ENCODE measurements around the gene NOTCH4. TPM values are rescaled to one million over a fixed set of nuclear protein-coding genes. Genes with fewer than 3 reads are reported as not detected.
A peak's percentile ranks its signal among the peaks of the same experiment; 100 is the strongest.

Gene NOTCH4
- total RNA-seq, 1 donor from 2014 or later: 1.4 TPM

DNA sequence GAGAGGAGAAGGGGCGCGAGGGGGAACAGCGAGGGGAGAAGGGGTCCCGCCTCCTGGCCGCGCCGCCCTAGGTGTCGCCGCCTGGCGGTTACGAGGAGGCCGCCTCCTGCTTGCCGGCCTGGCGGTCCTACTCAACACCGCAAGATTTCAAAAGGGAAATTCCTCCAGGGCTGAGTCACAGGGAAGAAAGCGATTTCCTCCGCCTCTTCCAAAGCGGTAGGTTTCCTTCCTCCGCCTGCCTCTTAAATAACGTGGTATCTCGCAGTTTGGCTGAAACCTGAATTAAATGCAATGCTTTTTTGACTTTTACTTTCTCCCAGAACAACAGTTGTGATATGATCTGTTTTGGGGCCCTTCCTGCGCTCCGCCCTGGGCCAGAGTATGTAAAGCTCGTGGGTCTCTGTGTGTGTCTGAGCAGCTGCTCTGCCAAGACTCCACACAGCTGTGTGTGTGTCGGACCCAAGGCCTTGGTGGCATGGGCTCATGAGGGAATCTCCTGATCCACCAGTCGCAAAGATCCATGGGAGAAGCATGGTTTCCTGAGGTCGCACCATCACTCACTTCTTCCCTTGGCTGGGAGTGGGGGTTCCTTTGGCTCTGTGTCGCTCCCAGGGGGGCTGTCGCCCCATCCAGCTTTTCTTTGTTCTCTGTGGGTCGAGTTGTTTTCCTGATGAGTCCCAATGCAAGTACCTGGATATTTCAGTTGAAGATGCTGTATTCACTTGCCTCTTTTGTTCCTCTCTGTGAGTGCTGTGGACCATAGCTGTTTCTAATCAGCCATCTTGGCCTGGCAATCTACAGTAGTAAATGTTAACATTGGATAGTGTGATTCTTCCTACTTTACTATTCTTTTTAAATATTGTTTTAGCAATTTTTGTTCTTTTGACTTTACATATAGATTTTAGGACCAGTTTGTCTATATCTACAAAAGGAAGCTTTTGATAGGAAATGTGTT lies 31.6 kb upstream of the NOTCH4 start:
- no peak for DNase-seq (ENCODE audit: low spot score)
- peaks cover 24% of the 10 kb centered on the region for H3K27me3 Mint-ChIP-seq (ENCODE audit: low read depth)

DNA sequence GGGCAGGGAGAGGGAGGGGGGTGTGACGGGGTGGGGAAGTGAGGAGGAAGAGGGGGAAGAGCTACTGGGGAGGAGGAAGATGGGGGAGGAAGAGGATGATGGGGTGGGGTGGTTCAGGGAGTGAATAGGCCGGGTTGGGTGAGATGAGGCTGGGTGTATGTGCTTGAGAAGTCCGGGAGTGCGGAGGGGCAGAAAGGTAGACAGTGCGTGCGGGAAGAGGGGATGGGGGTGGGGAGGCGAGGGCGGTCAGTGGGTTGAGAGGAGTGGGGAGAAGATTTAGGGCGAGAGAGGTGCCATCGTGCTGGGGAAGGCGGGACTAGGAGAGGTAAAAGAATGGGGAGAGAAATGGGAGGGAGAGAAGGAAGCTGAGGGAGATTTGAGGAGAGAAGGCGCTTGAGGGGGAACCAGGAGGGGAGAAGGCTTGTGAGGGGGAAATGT lies 30.9 kb upstream of the NOTCH4 start:
- Mint-ChIP-seq H3K4me1 (ENCODE audit: low read depth) (peaks cover 6% of the 10 kb centered on the region), H3K36me3 (ENCODE audit: low read depth) (no peaks in the 10 kb centered on the region), H3K27me3 (ENCODE audit: low read depth) (peaks cover 17% of the 10 kb centered on the region), H3K9me3 (ENCODE audit: low read depth) (peaks cover 7% of the 10 kb centered on the region), H3K4me3 (ENCODE audit: unreplicated experiment) (peak overlapping the region; percentile 14), H3K27ac (ENCODE audit: unreplicated experiment) (no peak overlapping the region)
- DNase-seq (ENCODE audit: low spot score): no peak
- TF ChIP-seq, protein P1, sequence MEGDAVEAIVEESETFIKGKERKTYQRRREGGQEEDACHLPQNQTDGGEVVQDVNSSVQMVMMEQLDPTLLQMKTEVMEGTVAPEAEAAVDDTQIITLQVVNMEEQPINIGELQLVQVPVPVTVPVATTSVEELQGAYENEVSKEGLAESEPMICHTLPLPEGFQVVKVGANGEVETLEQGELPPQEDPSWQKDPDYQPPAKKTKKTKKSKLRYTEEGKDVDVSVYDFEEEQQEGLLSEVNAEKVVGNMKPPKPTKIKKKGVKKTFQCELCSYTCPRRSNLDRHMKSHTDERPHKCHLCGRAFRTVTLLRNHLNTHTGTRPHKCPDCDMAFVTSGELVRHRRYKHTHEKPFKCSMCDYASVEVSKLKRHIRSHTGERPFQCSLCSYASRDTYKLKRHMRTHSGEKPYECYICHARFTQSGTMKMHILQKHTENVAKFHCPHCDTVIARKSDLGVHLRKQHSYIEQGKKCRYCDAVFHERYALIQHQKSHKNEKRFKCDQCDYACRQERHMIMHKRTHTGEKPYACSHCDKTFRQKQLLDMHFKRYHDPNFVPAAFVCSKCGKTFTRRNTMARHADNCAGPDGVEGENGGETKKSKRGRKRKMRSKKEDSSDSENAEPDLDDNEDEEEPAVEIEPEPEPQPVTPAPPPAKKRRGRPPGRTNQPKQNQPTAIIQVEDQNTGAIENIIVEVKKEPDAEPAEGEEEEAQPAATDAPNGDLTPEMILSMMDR (IDR thresholded peaks at IDR 0.05): no peak

More for the DNA sequence above, 31.6 kb upstream of the NOTCH4 start:
- Mint-ChIP-seq H3K9me3 (ENCODE audit: low read depth) (peaks cover 7% of the 10 kb centered on the region), H3K36me3 (ENCODE audit: low read depth) (no peaks in the 10 kb centered on the region), H3K27ac (ENCODE audit: unreplicated experiment) (peak overlapping the region; percentile 71), H3K4me1 (ENCODE audit: low read depth) (peaks cover 6% of the 10 kb centered on the region), H3K4me3 (ENCODE audit: unreplicated experiment) (peak overlapping the region; percentile 61)
- TF ChIP-seq, protein P1 (IDR thresholded peaks at IDR 0.05): peak; percentile 84

DNA sequence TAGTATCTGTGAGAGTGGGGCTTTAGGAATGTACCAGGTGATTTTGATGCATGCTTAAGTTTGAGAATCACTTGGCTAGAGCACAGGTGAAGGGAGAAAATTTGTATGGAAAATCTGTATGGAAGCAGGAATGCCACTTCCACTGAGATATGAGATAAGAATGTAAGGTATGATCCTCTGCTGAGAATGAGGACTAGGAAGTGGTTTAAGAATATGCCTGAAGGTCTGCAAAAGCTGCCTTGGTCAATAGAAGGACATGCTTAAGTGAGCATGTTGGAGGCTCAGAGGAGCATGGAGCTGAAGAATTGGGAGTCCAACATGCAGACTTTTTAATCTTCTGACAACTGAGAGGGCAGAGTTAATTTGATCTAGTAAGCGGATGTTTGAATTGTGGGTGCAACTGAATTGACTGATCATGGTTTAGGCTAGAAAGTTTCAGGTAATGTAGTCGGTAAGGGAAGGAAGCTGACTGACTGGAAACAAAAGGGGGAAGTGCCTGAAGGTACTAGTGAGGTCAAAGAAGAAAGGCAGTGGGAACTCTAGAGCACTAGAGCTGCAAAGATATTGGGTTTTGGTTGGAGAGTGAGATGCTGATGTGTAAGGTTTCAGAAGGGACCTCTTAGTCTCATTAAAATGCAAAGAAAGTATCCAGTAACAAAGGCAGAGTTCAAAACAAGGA lies 28.6 kb upstream of the NOTCH4 start:
- Mint-ChIP-seq H3K4me3 (ENCODE audit: unreplicated experiment) (no peak overlapping the region), H3K27me3 (ENCODE audit: low read depth) (peaks cover 16% of the 10 kb centered on the region), H3K36me3 (ENCODE audit: low read depth) (no peaks in the 10 kb centered on the region), H3K4me1 (ENCODE audit: low read depth) (peaks cover 6% of the 10 kb centered on the region), H3K9me3 (ENCODE audit: low read depth) (peaks cover 3% of the 10 kb centered on the region), H3K27ac (ENCODE audit: unreplicated experiment) (no peak overlapping the region)
- TF ChIP-seq, protein P1 (IDR thresholded peaks at IDR 0.05): no peak
- DNase-seq (ENCODE audit: low spot score): no peak

DNA sequence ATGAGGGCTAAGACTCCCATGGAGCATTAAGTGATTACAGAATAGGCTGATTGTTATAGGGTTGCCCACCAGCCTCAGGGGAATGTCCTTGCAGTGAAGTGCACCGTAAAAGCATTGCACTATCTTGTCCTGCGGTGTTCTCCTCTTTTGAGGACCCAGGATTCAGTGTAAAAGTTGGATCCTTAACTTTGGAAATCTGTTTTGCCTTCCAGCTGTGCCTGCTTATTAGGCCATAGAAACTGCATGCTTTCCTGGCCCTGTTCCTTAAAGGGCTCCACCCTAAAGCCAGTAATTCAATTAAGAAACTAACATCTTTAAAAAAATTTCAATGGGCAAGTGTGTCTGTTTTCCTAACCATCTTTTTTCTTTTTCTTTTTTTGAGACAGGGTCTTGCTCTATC lies 25.4 kb upstream of the NOTCH4 start:
- no peak for DNase-seq (ENCODE audit: low spot score)
- H3K36me3 Mint-ChIP-seq (ENCODE audit: low read depth): no peaks in the 10 kb centered on the region
- no peak overlapping the region for H3K27ac Mint-ChIP-seq (ENCODE audit: unreplicated experiment)
- TF ChIP-seq, protein P1 (IDR thresholded peaks at IDR 0.05): no peak
- no peak overlapping the region for H3K4me3 Mint-ChIP-seq (ENCODE audit: unreplicated experiment)
- H3K4me1 Mint-ChIP-seq (ENCODE audit: low read depth): peaks cover 8% of the 10 kb centered on the region
- peaks cover 18% of the 10 kb centered on the region for H3K27me3 Mint-ChIP-seq (ENCODE audit: low read depth)
- peaks cover 3% of the 10 kb centered on the region for H3K9me3 Mint-ChIP-seq (ENCODE audit: low read depth)

DNA sequence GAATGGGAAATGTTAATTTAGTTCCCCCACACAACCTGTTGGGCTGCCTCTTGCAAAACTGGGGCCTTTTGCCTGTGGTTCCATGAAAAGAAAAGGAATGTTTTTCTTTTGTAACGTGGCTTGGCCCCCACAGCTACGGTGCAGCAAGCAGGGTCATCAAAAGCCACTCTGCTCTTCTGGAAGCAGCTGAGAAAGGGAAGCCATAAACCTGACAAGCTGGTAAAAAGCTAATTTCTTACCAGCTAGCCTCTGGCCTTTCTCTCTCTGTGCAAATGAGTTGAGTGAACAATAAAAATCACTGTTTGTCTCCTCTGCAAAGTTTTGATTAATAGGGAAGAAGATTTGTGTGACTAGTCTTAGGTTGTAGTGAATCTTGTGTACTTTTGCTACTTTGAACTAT lies 23.5 kb upstream of the NOTCH4 start:
- DNase-seq (ENCODE audit: low spot score): no peak
- H3K4me1 Mint-ChIP-seq (ENCODE audit: low read depth): peaks cover 8% of the 10 kb centered on the region
- H3K9me3 Mint-ChIP-seq (ENCODE audit: low read depth): peaks cover 3% of the 10 kb centered on the region
- TF ChIP-seq, protein P1 (IDR thresholded peaks at IDR 0.05): no peak
- H3K27me3 Mint-ChIP-seq (ENCODE audit: low read depth): peaks cover 17% of the 10 kb centered on the region
- H3K4me3 Mint-ChIP-seq (ENCODE audit: unreplicated experiment): no peak overlapping the region
- no peaks in the 10 kb centered on the region for H3K36me3 Mint-ChIP-seq (ENCODE audit: low read depth)
- no peak overlapping the region for H3K27ac Mint-ChIP-seq (ENCODE audit: unreplicated experiment)
